ENCODE results near the gene CXCL17. TPM values are rescaled to one million over a fixed set of nuclear protein-coding genes. Genes with fewer than 3 reads are reported as not detected.

The CXCL17 gene
- total RNA-seq, 5 donors from 2014 or later (not counting 1 experiment from before 2014, with no cell fraction given): not detected

GRCh38 chr19:42389899-42390298 lies 52.8 kb downstream of the CXCL17 start, which contains the start of gene CNFN:
Gene CNFN, minus strand, starts transcription at chr19:42390297. Its CDS starts 1,260 bp downstream, at chr19:42389037.
- Histone ChIP-seq H3K4me1 (ENCODE audit: control insufficient read depth in 1 of 2, extremely low read depth in 1 of 2, insufficient read depth in 2 of 2, low read length in 2 of 2) (peaks cover 0 to 12% of the 10 kb centered on the region in 2 experiments), H3K4me3 (ENCODE audit: control insufficient read depth in 1 of 2, extremely low read depth in 1 of 2, low read length in 1 of 2) (no peak within 1 kb of the TSS), H3K27me3 (replicated peaks in 1 of 2; ENCODE audit: control insufficient read depth in 2 of 2, extremely low read depth in 1 of 2, insufficient read depth in 2 of 2, low read length in 1 of 2) (peaks cover 0 to 56% of the 10 kb centered on the region in 2 experiments), H3K36me3 (ENCODE audit: control insufficient read depth in 2 of 2, extremely low read depth in 1 of 2, insufficient read depth in 1 of 2, low read length in 1 of 2) (no peaks in the 10 kb centered on the region), H3K9me3 (no peaks in the 10 kb centered on the region), H3K27ac (ENCODE audit: low read length) (no peak within 1 kb of the TSS)
- H3K27ac Mint-ChIP-seq: no peak within 1 kb of the TSS
- DNase-seq: no peak
- peaks cover 5 to 7% (median 5%) of the 10 kb centered on the region in 3 donors for H3K4me1 Mint-ChIP-seq
- H3K4me3 Mint-ChIP-seq: no peak within 1 kb of the TSS
- CTCF ChIA-PET: no interaction called here
- POLR2A ChIA-PET: no interaction called here
- no peak for ATAC-seq (replicated peaks in 1 of 4)
- 67% methylated on average over 8 of the region's 12 CpGs for WGBS (ENCODE audit: insufficient coverage)
- no peaks in the 10 kb centered on the region for H3K36me3 Mint-ChIP-seq
- peaks cover 29 to 39% of the 10 kb centered on the region in 2 donors for H3K27me3 Mint-ChIP-seq
- no peaks in the 10 kb centered on the region for H3K9me3 Mint-ChIP-seq

DNA sequence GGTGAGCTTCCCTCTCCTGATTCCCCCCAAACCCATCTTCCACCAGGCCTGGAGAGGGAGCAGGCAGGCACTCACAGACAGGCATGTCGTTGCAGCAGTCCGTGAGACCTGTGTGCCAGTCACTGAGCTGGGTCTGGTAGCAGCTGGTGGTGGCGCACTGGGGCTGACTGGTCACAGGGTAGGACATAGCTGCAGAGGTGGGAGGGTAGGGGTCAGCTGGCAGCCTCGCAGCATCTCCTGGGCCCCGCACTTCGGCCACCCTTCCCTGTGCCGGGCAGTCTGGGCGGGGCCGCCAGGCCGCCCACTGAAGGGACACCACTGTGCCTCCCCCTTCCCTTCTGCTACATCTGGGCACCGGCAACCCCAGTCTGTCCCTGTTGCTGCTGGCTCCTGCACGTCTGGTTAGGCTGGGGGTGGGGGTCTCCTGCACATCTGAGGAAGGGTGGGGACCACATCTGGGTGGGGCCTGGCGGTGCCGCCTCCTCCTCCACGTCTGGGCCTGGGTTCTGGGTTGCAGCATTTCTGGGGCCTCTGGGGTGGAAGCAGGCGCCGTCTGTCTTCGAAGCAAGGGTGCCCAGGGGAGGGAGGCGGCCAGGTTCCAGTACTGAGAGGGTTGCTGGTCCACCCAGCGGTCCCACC lies 53.8 kb downstream of the CXCL17 start:
- Histone ChIP-seq H3K4me3 (ENCODE audit: control insufficient read depth in 1 of 2, extremely low read depth in 1 of 2, low read length in 1 of 2) (no peak overlapping the region), H3K9me3 (no peaks in the 10 kb centered on the region), H3K27me3 (replicated peaks in 1 of 2; ENCODE audit: control insufficient read depth in 2 of 2, extremely low read depth in 1 of 2, insufficient read depth in 2 of 2, low read length in 1 of 2) (peaks cover 0 to 64% of the 10 kb centered on the region in 2 experiments), H3K36me3 (ENCODE audit: control insufficient read depth in 2 of 2, extremely low read depth in 1 of 2, insufficient read depth in 1 of 2, low read length in 1 of 2) (no peaks in the 10 kb centered on the region), H3K27ac (ENCODE audit: low read length) (no peak overlapping the region), H3K4me1 (ENCODE audit: control insufficient read depth in 1 of 2, extremely low read depth in 1 of 2, insufficient read depth in 2 of 2, low read length in 2 of 2) (peaks cover 0 to 12% of the 10 kb centered on the region in 2 experiments)
- Mint-ChIP-seq H3K4me1 (peaks cover 5 to 7% (median 5%) of the 10 kb centered on the region in 3 donors), H3K36me3 (no peaks in the 10 kb centered on the region), H3K4me3 (no peak overlapping the region), H3K27me3 (peaks cover 29 to 39% of the 10 kb centered on the region in 2 donors), H3K9me3 (no peaks in the 10 kb centered on the region), H3K27ac (no peak overlapping the region)
- ATAC-seq (replicated peaks in 1 of 4) (no peak), DNase-seq (no peak)
- ChIA-PET CTCF (no interaction called here), POLR2A (no interaction called here)
- 89% methylated on average over 11 of the region's 20 CpGs for WGBS (ENCODE audit: insufficient coverage)

GRCh38 chr19:42386974-42387707 lies 55.6 kb downstream of the CXCL17 start:
- H3K4me3 ChIP-seq (ENCODE audit: control insufficient read depth in 1 of 2, extremely low read depth in 1 of 2, low read length in 1 of 2): peak overlapping the region; percentile 38 to 42
- peaks cover 0 to 12% of the 10 kb centered on the region in 2 experiments for H3K4me1 ChIP-seq (ENCODE audit: control insufficient read depth in 1 of 2, extremely low read depth in 1 of 2, insufficient read depth in 2 of 2, low read length in 2 of 2)
- CTCF ChIA-PET: interaction anchor here in 1 of 2 donors (0.7 kb wide), 2 partner anchors 522 to 1655 kb away, joined by 3 to 4 read pairs; no protein-coding TSS in a partner anchor
- POLR2A ChIA-PET: no interaction called here
- Mint-ChIP-seq H3K9me3 (no peaks in the 10 kb centered on the region), H3K36me3 (no peaks in the 10 kb centered on the region), H3K27me3 (peaks cover 40 to 51% of the 10 kb centered on the region in 2 donors), H3K4me3 (peak overlapping the region; percentile 28 to 55 (median 32)), H3K27ac (no peak overlapping the region), H3K4me1 (peaks cover 5 to 7% (median 5%) of the 10 kb centered on the region in 3 donors)
- H3K9me3 ChIP-seq: no peaks in the 10 kb centered on the region
- 5% methylated on average over 39 of the region's 48 CpGs for WGBS (ENCODE audit: insufficient coverage)
- H3K27me3 ChIP-seq (replicated peaks in 1 of 2; ENCODE audit: control insufficient read depth in 2 of 2, extremely low read depth in 1 of 2, insufficient read depth in 2 of 2, low read length in 1 of 2): peaks cover 0 to 78% of the 10 kb centered on the region in 2 experiments
- no peaks in the 10 kb centered on the region for H3K36me3 ChIP-seq (ENCODE audit: control insufficient read depth in 2 of 2, extremely low read depth in 1 of 2, insufficient read depth in 1 of 2, low read length in 1 of 2)
- DNase-seq (peak; percentile 24 to 75 (median 57)), ATAC-seq (replicated peaks in 1 of 4) (peak; percentile 89 to 97 (median 94))
- H3K27ac ChIP-seq (ENCODE audit: low read length): no peak overlapping the region

DNA sequence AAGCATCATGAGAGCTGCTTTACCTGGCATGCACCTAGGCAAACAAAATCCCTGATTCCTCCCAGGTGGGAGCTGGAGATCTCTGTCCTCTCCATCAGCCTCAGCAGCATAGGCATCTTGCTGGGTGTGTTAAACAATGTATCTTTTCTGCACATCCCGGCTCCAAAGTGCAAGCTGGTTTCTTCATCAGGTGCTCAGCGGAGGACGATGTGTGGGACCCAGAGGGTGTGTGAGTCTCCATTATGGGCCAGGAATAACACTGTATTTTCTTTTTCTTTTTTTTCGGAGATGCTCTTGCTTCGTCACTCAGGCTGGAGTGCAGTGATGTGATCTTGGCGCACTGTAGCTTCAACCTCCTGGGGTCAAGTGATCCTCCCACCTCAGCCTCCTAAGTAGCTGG lies 62.6 kb downstream of the CXCL17 start:
- Histone ChIP-seq H3K9me3 (no peaks in the 10 kb centered on the region), H3K4me1 (ENCODE audit: control insufficient read depth in 1 of 2, extremely low read depth in 1 of 2, insufficient read depth in 2 of 2, low read length in 2 of 2) (no peaks in the 10 kb centered on the region), H3K36me3 (ENCODE audit: control insufficient read depth in 2 of 2, extremely low read depth in 1 of 2, insufficient read depth in 1 of 2, low read length in 1 of 2) (no peaks in the 10 kb centered on the region), H3K27ac (ENCODE audit: low read length) (no peak overlapping the region), H3K27me3 (replicated peaks in 1 of 2; ENCODE audit: control insufficient read depth in 2 of 2, extremely low read depth in 1 of 2, insufficient read depth in 2 of 2, low read length in 1 of 2) (peaks cover 0 to 49% of the 10 kb centered on the region in 2 experiments), H3K4me3 (ENCODE audit: control insufficient read depth in 1 of 2, extremely low read depth in 1 of 2, low read length in 1 of 2) (no peak overlapping the region)
- H3K4me1 Mint-ChIP-seq: no peaks in the 10 kb centered on the region
- CTCF ChIA-PET: interaction anchor here in 1 of 2 donors (0.7 kb wide), 1 partner anchor 17 kb away, joined by 3 read pairs; no protein-coding TSS in a partner anchor
- WGBS (ENCODE audit: insufficient coverage): 100% methylated on average over 1 of the region's 6 CpGs
- no peak overlapping the region for H3K4me3 Mint-ChIP-seq
- H3K27me3 Mint-ChIP-seq: peaks cover 23 to 34% of the 10 kb centered on the region in 2 donors
- DNase-seq (no peak), ATAC-seq (replicated peaks in 1 of 4) (no peak)
- no peaks in the 10 kb centered on the region for H3K9me3 Mint-ChIP-seq
- no peaks in the 10 kb centered on the region for H3K36me3 Mint-ChIP-seq
- POLR2A ChIA-PET: no interaction called here
- H3K27ac Mint-ChIP-seq: no peak overlapping the region

Other genes starting within 250 kb of the CXCL17 start
- gene DEDD2, start 225.3 kb downstream of the CXCL17 start, total RNA-seq: 10 to 100 TPM; 67.6 to 82.8 (median 71.0) TPM
- gene ZNF526, start 222.6 kb downstream of the CXCL17 start, total RNA-seq: 10 to 100 TPM in 3 of 5 donors, 1 to 10 TPM in 2; 8.0 to 25.1 (median 23.1) TPM
- 10 to 100 TPM; 21.4 to 45.8 (median 38.1) TPM for gene GSK3A, start 200.3 kb downstream of the CXCL17 start, total RNA-seq
- gene ERF, start 187.8 kb downstream of the CXCL17 start, total RNA-seq: 10 to 100 TPM; 35.9 to 97.3 (median 44.6) TPM
- gene CIC, start 173.7 kb downstream of the CXCL17 start, total RNA-seq: 100 to 1,000 TPM in 4 of 5 donors, 10 to 100 TPM in 1; 93.9 to 110 (median 104) TPM
- gene PRR19, start 140.8 kb downstream of the CXCL17 start, total RNA-seq: under 1 TPM in 4 of 5 donors, not detected in 1; 0.18 to 0.35 (median 0.27) TPM
- 10 to 100 TPM; 15.2 to 22.2 (median 19.1) TPM for gene PAFAH1B3, start 140.3 kb downstream of the CXCL17 start, total RNA-seq
- gene TMEM145, start 129.6 kb downstream of the CXCL17 start, total RNA-seq: not detected
- 10 to 100 TPM in 2 of 5 donors, 1 to 10 TPM in 3; 5.2 to 11.4 (median 9.6) TPM for gene MEGF8, start 117.3 kb downstream of the CXCL17 start, total RNA-seq
- gene CNFN, start 52.6 kb downstream of the CXCL17 start, total RNA-seq: 1 to 10 TPM in 1 of 5 donors, not detected in 4; 1.1 TPM
- gene LIPE, start 15.6 kb downstream of the CXCL17 start, total RNA-seq: 10 to 100 TPM; 16.2 to 44.4 (median 34.8) TPM
- 10 to 100 TPM in 2 of 5 donors, 1 to 10 TPM in 3; 2.4 to 10.8 (median 9.9) TPM for gene CEACAM1, start 85.5 kb upstream of the CXCL17 start, total RNA-seq
- not detected for gene CEACAM8, start 152.0 kb upstream of the CXCL17 start, total RNA-seq

Data from T-cell (primary cell).